ENCODE measurements around the gene SCP2. TPM values are rescaled to one million over a fixed set of nuclear protein-coding genes. Genes with fewer than 3 reads are reported as not detected.

SCP2 gene
- total RNA-seq, 1 experiment from 2014 or later = 97.5 TPM

DNA sequence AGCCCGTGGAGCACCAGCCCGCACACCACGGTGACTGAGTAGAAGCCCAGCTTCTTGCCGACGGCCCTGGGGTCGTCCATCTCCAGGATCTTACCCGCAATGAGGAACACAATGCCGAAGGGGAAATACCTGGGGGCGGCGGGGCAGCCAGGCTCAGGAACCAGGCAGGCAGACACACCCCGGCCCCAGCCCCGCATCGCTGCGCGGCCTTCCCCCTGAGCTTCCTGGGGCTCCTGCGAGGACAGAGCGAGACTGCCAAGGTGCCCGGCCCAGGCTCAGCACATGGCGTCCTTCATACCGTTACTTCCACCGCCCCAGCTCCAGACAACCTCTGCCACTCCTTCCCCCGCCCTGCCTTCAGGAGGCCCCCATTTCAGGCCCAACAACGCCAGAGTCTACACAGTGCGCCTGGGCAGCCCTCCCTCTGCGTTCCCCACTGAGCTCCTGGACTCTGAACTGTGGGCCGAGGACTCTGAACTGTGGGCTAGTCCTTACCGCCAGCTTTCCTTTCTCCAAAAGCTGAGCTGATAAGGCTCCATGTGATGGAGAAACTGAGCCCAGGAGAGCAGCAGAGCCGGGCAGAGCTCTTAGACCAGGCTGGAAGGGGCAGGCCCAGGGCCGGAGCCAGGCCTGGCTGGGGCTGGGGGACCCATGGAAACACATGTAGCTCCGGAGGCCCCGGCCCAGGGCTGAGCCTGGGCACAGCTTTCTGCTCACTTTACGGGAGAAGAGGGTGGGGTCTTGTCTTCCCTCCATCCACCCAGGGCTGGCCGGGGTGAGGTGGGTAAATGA, 165.8 kb downstream of the SCP2 start:
- no peaks in the 10 kb centered on the region for H3K9me3 ChIP-seq (ENCODE audit: low read length)
- BruUV-seq (replicated peaks) = no TSS peak
- H3K27ac ChIP-seq (ENCODE audit: low read length) = no peak overlapping the region
- no peak overlapping the region for H3K4me2 ChIP-seq (ENCODE audit: low read length)
- ATAC-seq = no peak
- CTCF ChIA-PET = no interaction called here
- H3K36me3 ChIP-seq (ENCODE audit: low read depth, low read length) = no peaks in the 10 kb centered on the region
- no peaks in the 10 kb centered on the region for H4K20me1 ChIP-seq (ENCODE audit: low read length)
- TF ChIP-seq, protein P1, sequence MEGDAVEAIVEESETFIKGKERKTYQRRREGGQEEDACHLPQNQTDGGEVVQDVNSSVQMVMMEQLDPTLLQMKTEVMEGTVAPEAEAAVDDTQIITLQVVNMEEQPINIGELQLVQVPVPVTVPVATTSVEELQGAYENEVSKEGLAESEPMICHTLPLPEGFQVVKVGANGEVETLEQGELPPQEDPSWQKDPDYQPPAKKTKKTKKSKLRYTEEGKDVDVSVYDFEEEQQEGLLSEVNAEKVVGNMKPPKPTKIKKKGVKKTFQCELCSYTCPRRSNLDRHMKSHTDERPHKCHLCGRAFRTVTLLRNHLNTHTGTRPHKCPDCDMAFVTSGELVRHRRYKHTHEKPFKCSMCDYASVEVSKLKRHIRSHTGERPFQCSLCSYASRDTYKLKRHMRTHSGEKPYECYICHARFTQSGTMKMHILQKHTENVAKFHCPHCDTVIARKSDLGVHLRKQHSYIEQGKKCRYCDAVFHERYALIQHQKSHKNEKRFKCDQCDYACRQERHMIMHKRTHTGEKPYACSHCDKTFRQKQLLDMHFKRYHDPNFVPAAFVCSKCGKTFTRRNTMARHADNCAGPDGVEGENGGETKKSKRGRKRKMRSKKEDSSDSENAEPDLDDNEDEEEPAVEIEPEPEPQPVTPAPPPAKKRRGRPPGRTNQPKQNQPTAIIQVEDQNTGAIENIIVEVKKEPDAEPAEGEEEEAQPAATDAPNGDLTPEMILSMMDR (conservative IDR thresholded peaks at IDR 0.05; ENCODE audit: low read depth, low read length) = no peak
- TF ChIP-seq EZH2phosphoT487 (IDR thresholded peaks at IDR 0.05; ENCODE audit: borderline replicate concordance, low read length) (no peak), EZH2 (IDR thresholded peaks at IDR 0.05; ENCODE audit: low read length, unreplicated experiment) (no peak)
- H3K27me3 ChIP-seq (ENCODE audit: low read length) = no peaks in the 10 kb centered on the region
- H3K4me3 ChIP-seq (ENCODE audit: low read length) = no peak overlapping the region
- intact Hi-C loops (cut with micrococcal nuclease) = no loop called here
- no peaks in the 10 kb centered on the region for H3F3A ChIP-seq (ENCODE audit: low read length, unreplicated experiment)
- H2AFZ ChIP-seq (ENCODE audit: low read length) = no peak overlapping the region
- POLR2A ChIA-PET (ENCODE audit: unreplicated experiment) = no interaction called here
- peaks cover 5% of the 10 kb centered on the region; the same call in 1 of the 2 replicates for H3K4me1 ChIP-seq (ENCODE audit: insufficient read depth, low read length)
- no peak for DNase-seq
- H3K79me2 ChIP-seq (ENCODE audit: low read length) = no peaks in the 10 kb centered on the region
- H3K9me2 ChIP-seq (replicated peaks; ENCODE audit: low read length) = no peaks in the 10 kb centered on the region
- no peak overlapping the region for H3K9ac ChIP-seq (ENCODE audit: low read length)

DNA sequence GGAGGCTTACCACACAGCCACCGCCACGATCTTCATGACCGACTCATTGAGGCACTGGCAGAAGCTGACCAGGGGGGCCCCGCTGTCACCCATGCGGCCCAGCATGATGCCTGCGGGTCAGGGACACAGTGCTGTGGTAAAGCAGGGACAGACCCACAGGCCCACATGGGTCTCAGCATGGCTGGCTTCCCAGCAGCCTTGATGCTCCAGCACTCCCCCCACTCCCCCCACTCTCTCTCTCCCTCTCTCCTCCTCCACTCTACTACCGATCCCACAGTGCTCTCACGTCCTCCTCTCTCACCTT, 166.3 kb downstream of the SCP2 start:
- H3K9ac ChIP-seq (ENCODE audit: low read length) = no peak overlapping the region
- H2AFZ ChIP-seq (ENCODE audit: low read length) = no peak overlapping the region
- CTCF ChIA-PET = no interaction called here
- POLR2A ChIA-PET (ENCODE audit: unreplicated experiment) = no interaction called here
- no peaks in the 10 kb centered on the region for H3K27me3 ChIP-seq (ENCODE audit: low read length)
- no peaks in the 10 kb centered on the region for H3K79me2 ChIP-seq (ENCODE audit: low read length)
- peaks cover 5% of the 10 kb centered on the region; the same call in 1 of the 2 replicates for H3K4me1 ChIP-seq (ENCODE audit: insufficient read depth, low read length)
- TF ChIP-seq, protein P1 (conservative IDR thresholded peaks at IDR 0.05; ENCODE audit: low read depth, low read length) = no peak
- TF ChIP-seq EZH2phosphoT487 (IDR thresholded peaks at IDR 0.05; ENCODE audit: borderline replicate concordance, low read length) = no peak
- no peaks in the 10 kb centered on the region for H3K36me3 ChIP-seq (ENCODE audit: low read depth, low read length)
- no peaks in the 10 kb centered on the region for H3K9me3 ChIP-seq (ENCODE audit: low read length)
- H4K20me1 ChIP-seq (ENCODE audit: low read length) = no peaks in the 10 kb centered on the region
- intact Hi-C loops (cut with micrococcal nuclease) = no loop called here
- DNase-seq = no peak
- no peaks in the 10 kb centered on the region for H3K9me2 ChIP-seq (replicated peaks; ENCODE audit: low read length)
- no peak overlapping the region for H3K4me3 ChIP-seq (ENCODE audit: low read length)
- no TSS peak for BruUV-seq (replicated peaks)
- H3F3A ChIP-seq (ENCODE audit: low read length, unreplicated experiment) = no peaks in the 10 kb centered on the region
- no peak for ATAC-seq
- no peak overlapping the region for H3K4me2 ChIP-seq (ENCODE audit: low read length)
- no peak overlapping the region for H3K27ac ChIP-seq (ENCODE audit: low read length)

DNA sequence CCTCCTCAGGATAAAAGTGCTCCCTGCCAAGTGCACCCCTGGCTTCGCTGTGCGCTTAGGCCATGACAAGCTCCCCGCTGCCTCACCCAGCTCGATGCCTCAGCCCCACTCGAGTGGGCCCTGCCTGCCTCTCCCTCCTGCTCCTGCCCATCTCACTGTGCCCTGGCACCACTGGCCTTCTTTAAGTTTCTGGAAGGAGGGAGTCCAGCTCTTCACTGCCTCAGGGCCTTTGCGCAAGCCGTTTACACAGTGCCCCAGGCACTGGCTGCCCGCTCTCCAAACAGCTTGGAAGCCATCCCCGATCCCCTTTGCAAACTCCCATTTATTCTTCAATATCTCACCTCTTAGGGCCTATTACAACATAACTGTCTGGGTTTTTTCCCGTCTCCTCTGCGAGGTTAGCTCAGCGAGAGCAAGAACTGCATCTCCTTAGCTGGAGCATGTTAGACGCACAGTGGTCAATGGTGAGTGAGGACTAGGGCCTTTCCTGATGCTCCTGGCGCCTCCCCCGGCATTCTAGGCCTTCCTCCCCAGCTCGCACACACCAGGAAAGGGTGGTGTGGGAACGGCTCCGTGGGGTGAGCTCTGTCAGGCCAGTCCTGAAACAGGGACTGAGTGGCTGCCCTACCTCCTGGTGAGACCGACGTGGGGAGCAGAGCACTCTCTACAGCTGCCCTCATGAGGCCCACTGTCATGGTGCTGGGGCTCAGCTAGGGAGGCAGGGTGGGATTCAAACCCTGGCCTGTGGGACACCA, 166.9 kb downstream of the SCP2 start:
- no TSS peak for BruUV-seq (replicated peaks)

More for the DNA sequence above, 166.9 kb downstream of the SCP2 start:
- H3K9me3 ChIP-seq (ENCODE audit: low read length) = no peaks in the 10 kb centered on the region
- H2AFZ ChIP-seq (ENCODE audit: low read length) = no peak overlapping the region
- H3K9ac ChIP-seq (ENCODE audit: low read length) = no peak overlapping the region
- no peaks in the 10 kb centered on the region for H3K79me2 ChIP-seq (ENCODE audit: low read length)
- H3K4me2 ChIP-seq (ENCODE audit: low read length) = no peak overlapping the region
- ChIA-PET POLR2A (ENCODE audit: unreplicated experiment) (no interaction called here), CTCF (no interaction called here)
- no peaks in the 10 kb centered on the region for H3K9me2 ChIP-seq (replicated peaks; ENCODE audit: low read length)
- H3K27me3 ChIP-seq (ENCODE audit: low read length) = no peaks in the 10 kb centered on the region
- H3F3A ChIP-seq (ENCODE audit: low read length, unreplicated experiment) = no peaks in the 10 kb centered on the region
- no peak for TF ChIP-seq EZH2phosphoT487 (IDR thresholded peaks at IDR 0.05; ENCODE audit: borderline replicate concordance, low read length)
- TF ChIP-seq, protein P1 (conservative IDR thresholded peaks at IDR 0.05; ENCODE audit: low read depth, low read length) = no peak
- no peak for TF ChIP-seq EZH2 (IDR thresholded peaks at IDR 0.05; ENCODE audit: low read length, unreplicated experiment)
- H3K27ac ChIP-seq (ENCODE audit: low read length) = no peak overlapping the region
- H4K20me1 ChIP-seq (ENCODE audit: low read length) = no peaks in the 10 kb centered on the region
- H3K36me3 ChIP-seq (ENCODE audit: low read depth, low read length) = no peaks in the 10 kb centered on the region
- H3K4me1 ChIP-seq (ENCODE audit: insufficient read depth, low read length) = peaks cover 5% of the 10 kb centered on the region; the same call in 1 of the 2 replicates
- intact Hi-C loops (cut with micrococcal nuclease) = no loop called here
- ATAC-seq = no peak
- DNase-seq = no peak
- H3K4me3 ChIP-seq (ENCODE audit: low read length) = no peak overlapping the region

Measured in PC-3 (cell line).